K562 (cell line): ENCODE results near the gene ACAP3. TPM values are rescaled to one million over a fixed set of nuclear protein-coding genes. Genes with fewer than 3 reads are reported as not detected.

Experiments used
- CEBPG ChIP-seq, 3 experiments: fragments of 200-800 bp in 1 of 3; sonication (Bioruptor generic) in 1 of 3; sonication (generic) in 1 of 3; formaldehyde crosslinking in 1 of 3; IDR thresholded peaks in 2 of 3; conservative IDR thresholded peaks in 1 of 3; 2 replicates each; pipeline versions ENCODE4 v1.6.1 to v1.8.0; 2016 to 2022; ENCODE audit warnings: missing compliant biosample characterization in 2 of 3, missing genetic modification characterization in 2 of 3, mild to moderate bottlenecking in 1 of 3, missing genetic modification reagents in 1 of 3
- FOS ChIP-seq: IDR thresholded peaks from 3 replicates; pipeline ENCODE4 v1.6.1; 2011; ENCODE audit not compliant: insufficient read length; ENCODE audit errors: extremely low read depth
- HIVEP1 ChIP-seq: fragments of 250-450 bp; sonication (Bioruptor Pico); IDR thresholded peaks from 2 replicates; pipeline ENCODE4 v1.4.0; 2020; ENCODE audit warnings: mild to moderate bottlenecking
- LARP7 ChIP-seq: fragments of 450-650 bp; IDR thresholded peaks from 2 replicates; pipeline ENCODE4 v1.6.1; 2016
- NFIC ChIP-seq: fragments of 450-650 bp; IDR thresholded peaks from 2 replicates; pipeline ENCODE4 v1.6.1; 2017; ENCODE audit warnings: mild to moderate bottlenecking, inconsistent platforms
- POLR2G ChIP-seq: fragments of 200-400 bp; formaldehyde crosslinking; IDR thresholded peaks from 2 replicates; pipeline ENCODE4 v1.6.1; 2017; ENCODE audit warnings: low read depth, mild to moderate bottlenecking, antibody characterized with exemption, low read length, moderate library complexity
- RFX7 ChIP-seq: fragments of 250-450 bp; sonication (Bioruptor Pico); IDR thresholded peaks from 2 replicates; pipeline ENCODE4 v1.5.1; 2021; ENCODE audit warnings: mild to moderate bottlenecking
- TAF1 ChIP-seq: IDR thresholded peaks from 2 replicates; pipeline ENCODE4 v1.6.1; 2011; ENCODE audit warnings: mild to moderate bottlenecking, low read length, moderate library complexity; ENCODE audit not compliant: insufficient read depth, control insufficient read depth, severe bottlenecking; ENCODE audit errors: extremely low read depth
- U2AF2 ChIP-seq: fragments of 200-400 bp; formaldehyde crosslinking; optimal IDR thresholded peaks from 2 replicates; pipeline ENCODE3; 2017; ENCODE audit warnings: low read depth, mild to moderate bottlenecking, low read length
- ZNF3 ChIP-seq: fragments of 250-450 bp; sonication (Bioruptor Pico); IDR thresholded peaks from 2 replicates; pipeline ENCODE4 v1.5.0; 2021; ENCODE audit warnings: mild to moderate bottlenecking, moderate library complexity
- ZNF311 ChIP-seq: fragments of 250-450 bp; sonication (Bioruptor Pico); IDR thresholded peaks from 2 replicates; pipeline ENCODE4 v1.4.0; 2020; ENCODE audit warnings: mild to moderate bottlenecking, moderate library complexity
- ZNF347 ChIP-seq: fragments of 450-650 bp; formaldehyde crosslinking; IDR thresholded peaks from 2 replicates; pipeline ENCODE4 v1.4.0; 2020; ENCODE audit warnings: low read depth, mild to moderate bottlenecking, moderate library complexity
- ZNF695 ChIP-seq: fragments of 450-650 bp; formaldehyde crosslinking; IDR thresholded peaks from 2 replicates; pipeline ENCODE4 v1.4.0; 2020; ENCODE audit warnings: mild to moderate bottlenecking, moderate library complexity
- ZNF785 ChIP-seq: fragments of 250-450 bp; sonication (Bioruptor Pico); IDR thresholded peaks from 2 replicates; pipeline ENCODE4 v1.4.0; 2020; ENCODE audit warnings: mild to moderate bottlenecking
- polyA plus RNA-seq, 8 experiments: library from polyadenylated mRNA; depleted of rRNA in 4 of 8; stranded (reverse) in 5 of 8; unstranded in 3 of 8; fragments of >200 nt; fragmentation: Nextera tagmentation in 2 of 8; fragmentation: Illumina TruSeq in 1 of 8; extraction: Ambion mirVana in 2 of 8; extraction: Trizol in 1 of 8; gene quantifications; 2 replicates each; pipeline versions ENCODE4 v1.2.1 to v1.2.3, GENCODE V29; 2011 to 2014; ENCODE audit warnings: inconsistent platforms in 1 of 8, missing spikeins in 1 of 8
- total RNA-seq, 7 experiments: library from RNA; depleted of rRNA in 6 of 7; stranded (reverse); fragments of >200 nt in 6 of 7; fragmentation: Illumina TruSeq in 2 of 7; extraction: Trizol in 2 of 7; gene quantifications; 2 replicates each; pipeline versions ENCODE4 v1.2.1 to v1.2.3, GENCODE V29; 2011 to 2021; ENCODE audit warnings: low replicate concordance in 1 of 7
- TF ChIP-seq, protein P1 (sequence below): IDR thresholded peaks from 2 replicates; pipeline ENCODE4 v1.6.1; 2011; ENCODE audit warnings: borderline replicate concordance, low read depth, mild to moderate bottlenecking, moderate library complexity, low read length; ENCODE audit not compliant: insufficient read depth, poor library complexity, severe bottlenecking
- TF ChIP-seq, protein P2 (sequence below): fragments of 450-650 bp; IDR thresholded peaks from 2 replicates; pipeline ENCODE4 v1.6.1; 2018; ENCODE audit not compliant: partially characterized antibody
- TF ChIP-seq, protein P3 (sequence below): IDR thresholded peaks from 3 replicates; pipeline ENCODE4 v1.6.1; 2011; ENCODE audit warnings: borderline replicate concordance, mild to moderate bottlenecking, moderate library complexity; ENCODE audit not compliant: insufficient read length; ENCODE audit errors: extremely low read depth

ACAP3 gene
- total and polyA plus RNA-seq, 9 of the 15 experiments (the other 6 are each of a cell fraction or from before 2014, with no cell fraction given) = 0.01 to 49.0 (median 12.0) TPM

DNA sequence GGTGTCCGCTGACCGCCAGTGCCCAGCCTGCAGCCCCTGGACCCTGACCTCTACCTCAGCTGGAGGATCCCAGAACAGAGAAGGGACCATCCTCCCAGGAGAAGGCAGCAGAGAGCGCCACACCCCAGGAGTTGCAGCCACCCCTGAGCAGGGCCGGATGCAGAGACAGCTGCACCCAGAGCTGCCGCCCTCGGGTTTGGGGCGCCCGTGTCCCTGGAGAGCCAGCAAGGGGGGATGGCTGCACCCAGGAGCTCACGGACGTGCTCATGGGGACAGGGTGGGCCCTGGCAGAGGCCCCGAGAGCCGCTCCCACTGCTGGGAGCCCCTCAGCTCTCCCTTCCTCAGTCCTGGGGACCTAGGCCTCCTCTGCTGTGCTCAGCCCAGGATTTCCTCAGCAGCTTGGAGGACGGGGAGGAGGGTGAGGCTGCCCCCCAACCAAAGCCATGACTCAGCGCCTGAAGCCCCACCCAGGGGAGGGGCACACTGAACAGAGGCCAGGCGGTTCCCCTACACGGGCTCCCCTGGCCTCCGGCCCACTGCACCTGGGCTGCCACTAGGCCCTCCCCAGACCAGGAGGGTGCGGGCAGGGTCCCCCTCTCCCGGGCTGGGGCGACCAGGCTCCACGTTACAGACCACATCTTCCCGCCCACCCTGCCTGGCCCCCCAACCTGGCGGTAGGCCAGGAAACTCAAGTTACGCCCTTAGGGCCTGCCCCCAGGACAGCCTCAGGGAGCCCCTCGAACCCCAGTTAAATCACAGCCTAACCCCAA, 2.2 kb downstream of the ACAP3 start (continued):
- TF ChIP-seq TAF1 = peak; percentile 13
- TF ChIP-seq RFX7 (CRISPR knock-in tag) = no peak
- TF ChIP-seq ZNF695 = no peak
- TF ChIP-seq ZNF3 = no peak
- no peak for TF ChIP-seq CEBPG (CRISPR knock-in tag; IDR thresholded peaks at IDR 0.05)
- no peak for TF ChIP-seq CEBPG (tag; conservative IDR thresholded peaks at IDR 0.05 in 1 of 2, IDR thresholded peaks at IDR 0.05 in 1 of 2)
- TF ChIP-seq U2AF2 = no peak
- TF ChIP-seq, protein P1, sequence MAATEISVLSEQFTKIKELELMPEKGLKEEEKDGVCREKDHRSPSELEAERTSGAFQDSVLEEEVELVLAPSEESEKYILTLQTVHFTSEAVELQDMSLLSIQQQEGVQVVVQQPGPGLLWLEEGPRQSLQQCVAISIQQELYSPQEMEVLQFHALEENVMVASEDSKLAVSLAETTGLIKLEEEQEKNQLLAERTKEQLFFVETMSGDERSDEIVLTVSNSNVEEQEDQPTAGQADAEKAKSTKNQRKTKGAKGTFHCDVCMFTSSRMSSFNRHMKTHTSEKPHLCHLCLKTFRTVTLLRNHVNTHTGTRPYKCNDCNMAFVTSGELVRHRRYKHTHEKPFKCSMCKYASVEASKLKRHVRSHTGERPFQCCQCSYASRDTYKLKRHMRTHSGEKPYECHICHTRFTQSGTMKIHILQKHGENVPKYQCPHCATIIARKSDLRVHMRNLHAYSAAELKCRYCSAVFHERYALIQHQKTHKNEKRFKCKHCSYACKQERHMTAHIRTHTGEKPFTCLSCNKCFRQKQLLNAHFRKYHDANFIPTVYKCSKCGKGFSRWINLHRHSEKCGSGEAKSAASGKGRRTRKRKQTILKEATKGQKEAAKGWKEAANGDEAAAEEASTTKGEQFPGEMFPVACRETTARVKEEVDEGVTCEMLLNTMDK = no peak
- TF ChIP-seq ZNF347 = no peak
- no peak for TF ChIP-seq ZNF785 (CRISPR knock-in tag)
- TF ChIP-seq FOS = no peak
- TF ChIP-seq, protein P2, sequence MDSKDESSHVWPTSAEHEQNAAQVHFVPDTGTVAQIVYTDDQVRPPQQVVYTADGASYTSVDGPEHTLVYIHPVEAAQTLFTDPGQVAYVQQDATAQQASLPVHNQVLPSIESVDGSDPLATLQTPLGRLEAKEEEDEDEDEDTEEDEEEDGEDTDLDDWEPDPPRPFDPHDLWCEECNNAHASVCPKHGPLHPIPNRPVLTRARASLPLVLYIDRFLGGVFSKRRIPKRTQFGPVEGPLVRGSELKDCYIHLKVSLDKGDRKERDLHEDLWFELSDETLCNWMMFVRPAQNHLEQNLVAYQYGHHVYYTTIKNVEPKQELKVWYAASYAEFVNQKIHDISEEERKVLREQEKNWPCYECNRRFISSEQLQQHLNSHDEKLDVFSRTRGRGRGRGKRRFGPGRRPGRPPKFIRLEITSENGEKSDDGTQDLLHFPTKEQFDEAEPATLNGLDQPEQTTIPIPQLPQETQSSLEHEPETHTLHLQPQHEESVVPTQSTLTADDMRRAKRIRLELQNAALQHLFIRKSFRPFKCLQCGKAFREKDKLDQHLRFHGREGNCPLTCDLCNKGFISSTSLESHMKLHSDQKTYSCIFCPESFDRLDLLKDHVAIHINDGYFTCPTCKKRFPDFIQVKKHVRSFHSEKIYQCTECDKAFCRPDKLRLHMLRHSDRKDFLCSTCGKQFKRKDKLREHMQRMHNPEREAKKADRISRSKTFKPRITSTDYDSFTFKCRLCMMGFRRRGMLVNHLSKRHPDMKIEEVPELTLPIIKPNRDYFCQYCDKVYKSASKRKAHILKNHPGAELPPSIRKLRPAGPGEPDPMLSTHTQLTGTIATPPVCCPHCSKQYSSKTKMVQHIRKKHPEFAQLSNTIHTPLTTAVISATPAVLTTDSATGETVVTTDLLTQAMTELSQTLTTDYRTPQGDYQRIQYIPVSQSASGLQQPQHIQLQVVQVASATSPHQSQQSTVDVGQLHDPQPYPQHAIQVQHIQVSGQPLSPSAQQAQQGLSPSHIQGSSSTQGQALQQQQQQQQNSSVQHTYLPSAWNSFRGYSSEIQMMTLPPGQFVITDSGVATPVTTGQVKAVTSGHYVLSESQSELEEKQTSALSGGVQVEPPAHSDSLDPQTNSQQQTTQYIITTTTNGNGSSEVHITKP = no peak
- TF ChIP-seq NFIC = peak; percentile 94
- TF ChIP-seq LARP7 = no peak
- TF ChIP-seq, protein P3, sequence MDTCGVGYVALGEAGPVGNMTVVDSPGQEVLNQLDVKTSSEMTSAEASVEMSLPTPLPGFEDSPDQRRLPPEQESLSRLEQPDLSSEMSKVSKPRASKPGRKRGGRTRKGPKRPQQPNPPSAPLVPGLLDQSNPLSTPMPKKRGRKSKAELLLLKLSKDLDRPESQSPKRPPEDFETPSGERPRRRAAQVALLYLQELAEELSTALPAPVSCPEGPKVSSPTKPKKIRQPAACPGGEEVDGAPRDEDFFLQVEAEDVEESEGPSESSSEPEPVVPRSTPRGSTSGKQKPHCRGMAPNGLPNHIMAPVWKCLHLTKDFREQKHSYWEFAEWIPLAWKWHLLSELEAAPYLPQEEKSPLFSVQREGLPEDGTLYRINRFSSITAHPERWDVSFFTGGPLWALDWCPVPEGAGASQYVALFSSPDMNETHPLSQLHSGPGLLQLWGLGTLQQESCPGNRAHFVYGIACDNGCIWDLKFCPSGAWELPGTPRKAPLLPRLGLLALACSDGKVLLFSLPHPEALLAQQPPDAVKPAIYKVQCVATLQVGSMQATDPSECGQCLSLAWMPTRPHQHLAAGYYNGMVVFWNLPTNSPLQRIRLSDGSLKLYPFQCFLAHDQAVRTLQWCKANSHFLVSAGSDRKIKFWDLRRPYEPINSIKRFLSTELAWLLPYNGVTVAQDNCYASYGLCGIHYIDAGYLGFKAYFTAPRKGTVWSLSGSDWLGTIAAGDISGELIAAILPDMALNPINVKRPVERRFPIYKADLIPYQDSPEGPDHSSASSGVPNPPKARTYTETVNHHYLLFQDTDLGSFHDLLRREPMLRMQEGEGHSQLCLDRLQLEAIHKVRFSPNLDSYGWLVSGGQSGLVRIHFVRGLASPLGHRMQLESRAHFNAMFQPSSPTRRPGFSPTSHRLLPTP = no peak
- no peak for TF ChIP-seq HIVEP1 (CRISPR knock-in tag)
- TF ChIP-seq POLR2G = peak; percentile 45; the same call in 1 of the 2 replicates
- TF ChIP-seq ZNF311 (CRISPR knock-in tag) = no peak
